Measurements from ENCODE around the gene G6PD.
"Not testable (repeated sequence)": the region's sequence is repeated elsewhere in the genome, so short reads cannot be mapped to it uniquely, and the experiment has no call there.

G6PD gene

DNA sequence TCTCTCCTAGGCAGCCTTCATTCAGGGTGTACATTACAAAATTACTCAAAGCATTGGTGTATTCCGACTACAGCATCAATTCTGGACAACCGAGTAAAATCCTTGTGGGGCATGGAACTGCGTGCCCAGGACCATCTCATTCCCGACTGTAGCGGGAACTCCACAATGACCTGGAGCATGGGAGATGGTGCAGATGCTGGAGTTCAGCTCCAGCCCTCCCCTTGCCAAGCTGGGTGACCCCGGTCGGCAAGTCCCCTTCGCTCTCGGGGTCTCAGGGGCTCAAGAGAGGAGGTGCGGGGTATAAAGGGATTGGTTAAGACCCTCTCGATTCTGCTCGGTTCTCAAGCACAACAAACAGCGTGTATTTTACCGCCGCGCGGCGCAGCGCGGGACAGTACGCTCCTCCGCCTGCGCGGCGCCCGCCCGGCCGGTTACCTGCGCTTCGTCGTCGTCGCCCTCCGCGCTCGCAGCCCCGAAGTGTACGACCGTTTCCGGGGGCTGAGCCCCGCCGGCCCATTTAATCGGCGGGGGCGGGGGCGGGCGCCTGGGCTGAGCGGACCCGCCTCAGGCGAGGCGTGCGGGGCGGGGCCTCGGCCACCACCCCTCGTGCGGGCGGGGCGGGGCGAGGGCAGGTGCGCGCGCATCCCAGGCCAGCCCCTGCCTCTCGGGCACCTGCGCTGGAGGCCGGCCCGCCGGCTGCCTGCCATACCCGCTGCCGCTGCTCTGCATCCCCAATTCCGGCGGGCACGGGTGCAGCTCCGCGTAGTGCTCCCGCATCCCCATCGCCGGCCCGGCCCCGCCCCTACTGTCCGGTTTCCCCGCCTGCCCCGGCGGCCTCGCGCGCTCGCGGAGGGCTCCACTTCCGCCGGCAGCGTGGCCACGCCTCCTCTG is at the start of gene G6PD:
G6PD (minus strand) TSS at position 493 of the 891 bp plus-strand sequence. CDS start 691 bp downstream, outside the sequence.
- DNase-seq, result no peak

DNA sequence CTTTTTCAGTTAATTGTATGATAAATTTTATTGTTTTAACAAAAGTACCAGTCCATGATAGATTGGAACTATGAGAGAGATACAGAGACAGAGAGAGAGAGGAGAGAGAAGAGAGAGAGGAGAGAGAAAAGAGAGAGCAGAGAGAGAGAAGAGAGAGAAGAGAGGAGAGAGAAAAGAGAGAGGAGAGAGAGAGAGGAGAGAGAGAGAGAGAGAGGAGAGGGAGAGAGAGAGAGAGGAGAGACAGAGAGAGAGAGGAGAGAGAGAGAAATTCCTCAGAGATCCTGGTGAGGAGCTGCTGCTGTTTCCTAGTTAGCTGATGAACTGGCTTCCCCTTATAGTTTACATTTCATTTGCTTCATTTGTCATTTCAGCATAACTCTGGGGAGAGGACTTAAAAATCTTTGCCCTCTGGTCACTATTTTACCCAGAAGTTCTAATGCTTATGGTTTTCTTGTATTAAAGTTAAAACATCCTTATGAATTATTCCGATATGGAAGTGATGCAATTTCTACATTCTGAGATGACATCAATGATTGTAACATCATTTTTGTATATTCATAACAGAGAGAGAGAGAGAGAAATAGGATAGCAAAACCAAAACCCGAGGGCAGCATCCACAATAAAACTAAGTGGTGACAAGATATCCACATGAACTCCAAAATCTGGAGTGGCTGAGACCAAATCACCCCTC is 49.1 kb upstream of the G6PD start:
- DNase-seq, result no peak

DNA sequence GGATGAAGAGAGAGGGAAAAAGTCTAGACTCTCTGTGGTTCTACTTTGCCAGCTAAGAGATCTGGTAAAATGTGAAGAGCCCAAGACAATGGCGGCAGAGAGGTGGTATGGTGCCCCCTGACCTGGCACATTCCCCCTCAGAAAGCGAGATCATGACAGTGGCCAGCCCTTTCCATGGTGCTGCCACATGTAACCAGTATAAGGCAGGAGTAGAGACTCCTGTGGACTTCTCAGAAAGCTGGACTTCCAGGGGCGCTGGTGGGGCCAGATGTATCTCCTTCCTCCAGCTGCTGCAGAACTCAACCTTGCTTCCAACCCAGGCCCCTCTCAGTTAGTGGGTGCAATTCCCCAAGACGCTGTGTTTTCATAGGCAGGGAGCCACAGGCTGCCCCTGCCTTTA is 47.8 kb upstream of the G6PD start:
- no peak for DNase-seq

DNA sequence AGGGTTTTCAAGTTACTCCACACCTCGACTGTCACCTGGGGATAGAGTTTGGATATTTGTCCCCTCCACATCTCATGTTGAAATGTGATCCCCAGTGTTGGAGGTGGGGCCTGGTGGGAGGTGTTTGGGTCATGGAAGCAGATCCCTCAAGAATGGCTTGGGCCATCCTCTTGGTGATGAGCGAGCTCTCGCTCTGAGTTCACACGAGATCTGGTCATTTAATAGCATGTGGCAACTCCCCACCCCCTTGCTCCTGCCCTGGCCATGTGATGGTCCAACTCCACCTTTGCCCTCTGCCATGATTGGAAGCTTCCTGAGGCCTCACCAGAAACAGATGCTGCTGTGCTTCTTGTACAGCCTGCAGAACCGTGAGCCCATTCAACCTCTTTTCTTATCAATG is 46.6 kb upstream of the G6PD start:
- DNase-seq, result no peak

DNA sequence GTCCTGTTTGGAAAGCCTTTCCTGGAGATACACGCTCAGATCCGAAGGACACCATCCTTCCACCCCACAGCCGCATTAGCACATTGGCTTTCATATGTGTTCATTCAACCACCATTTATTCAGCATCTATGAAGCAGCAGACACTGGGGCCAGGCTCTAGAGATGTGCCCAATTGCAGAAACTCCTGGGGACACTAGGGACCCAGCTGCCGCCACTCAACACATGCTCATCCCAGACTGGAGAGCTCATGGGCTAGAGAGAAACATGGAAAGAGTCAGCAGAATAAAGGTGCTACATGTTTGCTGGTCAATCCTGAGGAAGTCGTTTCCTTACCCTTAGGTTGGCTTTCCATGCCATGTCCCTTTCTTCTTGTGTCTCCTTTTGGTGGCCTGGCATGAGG is 45.9 kb upstream of the G6PD start:
- no peak for DNase-seq

DNA sequence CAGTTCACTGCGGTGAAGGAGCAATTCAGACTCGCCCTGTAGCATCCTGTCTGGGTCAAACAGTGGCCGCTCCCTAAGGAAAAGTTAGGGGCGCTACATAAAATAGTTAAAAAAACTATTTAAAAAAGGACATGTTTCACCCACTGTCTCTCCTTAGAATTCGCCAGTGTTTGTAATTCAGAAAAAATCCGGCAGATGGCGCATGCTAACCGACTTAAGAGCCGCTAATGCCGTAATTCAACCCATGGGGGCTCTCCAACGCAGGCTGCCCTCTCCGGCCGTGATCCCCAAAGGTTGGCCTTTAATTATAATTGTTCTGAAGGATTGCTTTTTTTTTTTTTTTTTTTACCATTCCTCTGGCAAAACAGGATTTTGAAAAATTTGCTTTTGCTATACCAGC is 43.8 kb upstream of the G6PD start:
- DNase-seq, result not testable (repeated sequence)

DNA sequence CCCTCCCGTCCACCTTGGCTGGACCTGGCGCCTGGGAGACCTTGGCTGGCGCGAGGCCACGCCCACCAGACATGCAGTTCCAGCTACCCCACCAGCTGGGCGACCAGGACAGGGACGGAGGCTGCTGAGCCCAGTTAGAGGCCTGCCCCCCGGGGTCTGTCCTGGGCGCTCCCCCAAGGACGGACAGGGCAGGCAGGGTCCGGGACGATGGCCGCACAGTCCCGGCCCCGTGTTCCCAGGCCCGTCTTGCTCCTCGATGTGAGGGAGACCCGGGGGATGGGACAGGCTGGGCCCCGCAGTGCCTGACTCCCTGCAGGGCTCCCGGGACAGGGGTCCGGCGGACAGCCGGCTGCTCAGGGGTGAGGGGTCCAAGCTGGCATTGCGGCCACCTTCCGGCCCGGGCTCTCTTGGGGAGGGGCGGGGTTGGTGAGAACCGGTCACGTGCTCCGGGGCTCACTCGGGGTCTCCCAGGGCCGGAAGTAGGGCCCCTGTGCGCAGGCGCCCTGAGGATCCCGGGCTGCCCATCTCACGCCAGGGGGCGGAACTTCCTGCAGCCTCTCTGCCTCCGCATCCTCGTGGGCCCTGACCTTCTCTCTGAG is 38.0 kb upstream of the G6PD start, which contains the start of gene CTAG1A:
CTAG1A (plus strand) TSS at position 549 of the 599 bp plus-strand sequence. CDS start 74 bp downstream, outside the sequence.
- DNase-seq, result not testable (repeated sequence)

DNA sequence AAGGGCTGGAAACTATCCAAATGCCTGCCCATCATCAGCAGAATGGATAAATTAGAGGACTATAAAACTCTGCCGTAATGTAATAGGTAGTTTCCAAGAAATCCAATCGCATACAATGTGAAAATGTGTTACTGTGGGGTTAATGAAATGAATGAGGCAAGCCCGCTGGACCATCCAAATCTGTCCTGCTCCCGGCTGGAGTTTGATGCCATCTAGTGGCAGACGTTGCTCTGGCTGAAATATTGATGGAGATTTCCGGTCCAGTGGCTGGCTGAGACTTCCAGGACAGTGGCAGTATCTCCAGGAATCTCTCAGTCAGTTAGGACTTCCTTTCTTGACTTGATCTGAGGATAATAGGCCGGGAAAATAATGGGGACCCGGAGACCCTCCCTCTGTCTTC is 36.3 kb upstream of the G6PD start:
- not testable (repeated sequence) for DNase-seq

DNA sequence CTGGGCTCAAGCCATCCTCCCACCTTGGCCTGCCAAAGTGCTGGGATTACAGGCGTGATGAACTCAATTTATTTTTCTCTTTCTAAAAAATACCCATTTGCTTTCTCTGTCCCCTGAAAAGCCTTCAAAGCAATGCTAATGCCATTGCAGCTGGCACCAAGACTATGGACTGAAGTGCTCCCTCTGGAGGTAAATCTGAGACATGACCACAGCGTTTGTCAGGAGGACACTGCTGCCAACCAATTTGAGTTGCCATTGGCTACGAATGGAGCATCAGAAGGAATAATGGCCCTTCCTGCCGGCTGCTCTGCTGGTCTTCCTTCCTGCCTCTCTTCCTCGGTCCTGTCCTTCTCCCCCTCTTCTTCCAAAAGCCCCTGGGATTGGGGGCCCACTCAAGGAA is 28.4 kb upstream of the G6PD start:
- DNase-seq, result not testable (repeated sequence)

DNA sequence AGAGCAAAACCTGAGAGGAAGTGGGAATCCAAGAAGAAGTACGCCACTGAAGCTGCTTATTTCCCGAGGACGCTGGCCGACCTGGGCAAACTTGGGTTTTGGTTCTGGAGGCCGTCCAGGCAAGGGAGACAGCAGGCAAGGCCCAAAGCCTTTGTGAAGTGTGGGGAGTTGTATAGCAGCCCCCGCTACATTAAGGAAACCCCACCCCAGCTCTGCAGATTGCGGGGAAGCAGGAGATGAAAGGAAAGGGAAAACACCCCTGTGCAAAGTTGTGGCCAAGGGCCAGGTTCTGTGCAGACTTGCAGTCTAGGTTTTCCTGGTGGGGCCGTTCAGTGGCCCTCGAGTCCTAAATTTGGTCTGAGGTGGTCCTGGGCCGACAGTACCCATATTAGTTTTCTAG is 26.4 kb upstream of the G6PD start:
- not testable (repeated sequence) for DNase-seq

DNA sequence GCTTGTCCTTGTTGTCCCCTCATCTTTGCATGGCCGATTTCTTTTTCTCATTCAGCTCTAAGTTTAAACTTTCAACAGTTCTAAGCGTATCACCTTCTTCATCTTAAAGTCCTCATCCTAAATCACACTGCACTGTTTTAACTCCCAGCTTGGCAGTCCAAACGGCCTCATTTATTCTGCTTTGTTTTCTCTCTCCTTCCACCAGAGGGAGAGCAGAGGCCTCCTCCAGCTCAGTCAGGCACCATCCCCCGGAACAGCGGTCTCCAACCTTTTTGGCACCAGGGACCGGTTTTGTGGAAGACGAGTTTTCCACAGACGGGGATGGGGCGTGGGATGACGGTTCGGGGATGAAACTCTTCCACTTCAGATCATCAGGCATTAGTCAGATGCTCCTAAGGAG is 23.7 kb upstream of the G6PD start:
- not testable (repeated sequence) for DNase-seq

DNA sequence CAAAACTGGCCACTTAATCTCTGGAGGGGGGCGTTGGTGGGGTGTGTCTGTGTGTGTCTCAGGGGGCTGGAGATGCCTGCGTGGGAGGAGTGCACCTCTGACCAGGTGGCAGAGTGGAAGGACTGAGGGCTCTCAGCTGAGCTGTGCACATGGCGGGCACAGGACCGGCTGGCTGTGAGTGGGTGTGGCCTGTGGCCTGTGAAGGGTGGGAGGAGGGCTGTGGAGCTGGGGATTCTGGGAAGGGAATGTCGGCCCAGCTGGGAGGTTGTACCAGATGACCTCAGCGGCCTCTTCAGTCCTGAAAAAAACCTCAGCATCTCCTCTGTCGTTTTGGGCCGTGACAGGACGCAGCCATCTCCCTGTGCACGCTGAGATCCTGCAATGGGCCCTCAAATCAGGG is 15.6 kb upstream of the G6PD start:
- not testable (repeated sequence) for DNase-seq

DNA sequence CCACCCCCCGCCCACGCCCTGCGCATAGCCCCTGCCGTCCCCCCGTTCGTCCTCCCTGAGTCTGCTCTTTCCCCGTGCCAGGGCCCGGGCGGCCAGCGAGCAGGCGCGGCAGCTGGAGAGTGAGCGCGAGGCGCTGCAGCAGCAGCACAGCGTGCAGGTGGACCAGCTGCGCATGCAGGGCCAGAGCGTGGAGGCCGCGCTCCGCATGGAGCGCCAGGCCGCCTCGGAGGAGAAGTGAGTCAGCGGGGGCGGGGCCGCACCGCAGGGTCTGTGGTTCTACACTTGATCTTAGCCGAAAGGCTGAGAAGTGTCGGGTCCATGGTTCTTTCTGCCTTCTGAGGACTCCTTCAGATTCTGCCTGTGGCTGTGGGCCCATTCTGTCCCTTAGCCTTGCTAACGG is 13.7 kb upstream of the G6PD start:
- DNase-seq, result not testable (repeated sequence)

DNA sequence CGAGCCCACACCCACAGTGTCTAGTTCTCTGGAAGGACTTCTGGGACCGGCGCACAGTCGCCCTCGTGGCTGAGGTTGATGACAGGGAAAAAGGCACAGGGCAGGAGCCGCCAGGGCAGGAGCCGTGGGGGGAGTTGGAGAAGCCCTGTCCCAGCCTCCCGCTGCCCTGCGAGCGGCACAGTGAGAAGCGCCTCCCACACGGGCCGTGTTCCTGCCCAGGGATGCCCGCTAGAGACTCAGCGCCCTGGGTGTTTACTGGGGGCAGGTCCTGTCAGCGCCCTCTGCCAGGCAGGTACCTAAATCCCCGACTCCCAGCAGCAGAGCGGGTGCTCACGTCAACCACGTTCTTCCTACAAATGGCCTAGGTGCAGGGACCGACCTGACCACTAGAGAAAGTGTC is 12.2 kb upstream of the G6PD start:
- DNase-seq, result not testable (repeated sequence)

DNA sequence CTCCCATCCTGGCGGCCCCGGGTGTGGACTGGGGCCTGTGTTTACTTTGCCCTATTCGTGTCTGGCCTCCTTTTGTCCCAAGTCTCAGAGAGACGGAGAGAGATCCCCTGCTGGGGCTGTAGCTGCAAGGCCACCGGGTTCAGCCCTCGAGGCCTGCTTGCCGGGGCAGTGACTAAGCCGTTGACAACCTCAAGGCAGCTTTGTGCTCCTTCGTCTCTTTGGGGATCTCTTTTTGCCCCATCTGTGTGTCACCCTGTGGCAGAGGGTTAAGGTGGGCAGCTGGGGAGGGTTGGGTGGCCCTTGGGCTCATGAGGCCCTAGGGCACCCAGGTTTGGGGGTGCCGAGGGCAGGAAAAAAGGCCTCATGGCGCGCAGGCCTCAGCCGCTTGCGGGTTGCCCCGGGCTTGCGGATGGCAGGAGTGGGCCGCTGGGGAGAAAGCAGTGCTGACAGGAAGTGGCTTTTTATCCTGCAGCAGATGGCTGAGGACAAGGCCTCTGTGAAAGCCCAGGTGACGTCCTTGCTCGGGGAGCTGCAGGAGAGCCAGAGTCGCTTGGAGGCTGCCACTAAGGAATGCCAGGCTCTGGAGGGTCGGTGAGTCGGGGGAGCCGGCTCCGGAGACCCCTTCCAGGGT is 11.5 kb upstream of the G6PD start:
- DNase-seq, result not testable (repeated sequence)

DNA sequence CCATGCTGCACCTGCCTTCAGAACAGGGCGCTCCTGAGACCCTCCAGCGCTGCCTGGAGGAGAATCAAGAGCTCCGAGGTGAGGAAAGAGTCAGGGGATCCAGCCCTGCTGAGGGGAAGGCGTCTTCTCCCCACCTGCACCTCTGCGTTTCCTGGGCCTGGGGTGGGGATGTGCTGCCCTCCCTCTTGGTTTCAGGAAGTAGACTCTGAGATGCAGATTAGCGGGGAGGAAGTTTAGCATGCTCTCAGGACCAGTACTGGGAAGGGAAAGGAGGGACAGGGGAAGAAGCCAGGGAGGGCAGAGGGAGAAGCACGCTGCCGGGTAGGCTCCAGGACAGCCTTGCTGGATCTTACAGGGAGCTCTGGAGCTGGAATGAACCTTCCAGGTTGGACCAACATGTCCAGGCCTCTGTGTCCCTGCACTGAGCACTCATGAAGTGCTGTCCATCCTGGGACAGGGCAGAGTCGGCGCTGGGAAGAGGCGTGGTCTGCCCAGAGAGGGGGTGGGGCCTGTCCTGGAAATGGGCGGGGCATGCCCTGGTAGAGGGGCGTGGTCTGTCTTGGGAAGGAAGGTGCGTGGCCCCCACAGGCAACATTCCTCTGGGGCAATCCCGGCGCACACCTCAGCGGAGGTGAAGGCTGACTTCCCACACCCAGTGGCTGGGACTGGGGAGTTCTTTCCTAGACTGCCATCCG is 5.6 kb upstream of the G6PD start:
- DNase-seq, result not testable (repeated sequence)

DNA sequence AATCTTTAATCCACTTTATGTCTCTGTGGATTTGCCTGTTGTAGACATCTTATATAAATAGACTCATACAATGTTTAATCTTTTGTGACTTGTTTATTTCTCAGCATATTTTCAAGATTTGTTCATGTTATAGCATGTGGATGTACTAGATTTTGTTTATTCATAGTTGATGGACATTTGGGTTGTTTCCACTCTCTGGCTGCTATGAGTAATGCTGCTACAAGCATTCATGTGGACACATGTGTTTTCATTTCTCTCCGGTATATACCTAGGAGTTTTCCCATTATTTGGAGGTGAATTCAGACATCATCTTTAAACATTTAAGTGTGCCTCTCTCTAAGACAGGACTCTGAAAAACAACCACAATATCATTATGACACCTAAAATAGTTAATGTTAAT is 3.1 kb upstream of the G6PD start:
- DNase-seq, result no peak

DNA sequence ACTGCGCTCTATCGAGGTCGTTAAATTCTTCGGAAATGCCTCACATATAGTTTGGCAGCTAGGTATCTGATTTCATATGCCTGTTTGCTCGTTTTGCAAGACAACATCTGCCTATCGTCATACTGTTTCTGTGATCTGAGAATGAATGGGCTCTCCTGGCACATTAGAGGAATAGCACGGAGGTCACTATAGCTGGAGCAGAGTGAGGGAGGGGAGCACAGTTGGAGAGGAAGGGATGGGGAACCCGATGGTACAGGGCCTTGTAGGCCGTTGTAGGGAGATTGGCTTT is 1.3 kb upstream of the G6PD start:
- peak in 1 of 2 donors; percentile 5 for DNase-seq

DNA sequence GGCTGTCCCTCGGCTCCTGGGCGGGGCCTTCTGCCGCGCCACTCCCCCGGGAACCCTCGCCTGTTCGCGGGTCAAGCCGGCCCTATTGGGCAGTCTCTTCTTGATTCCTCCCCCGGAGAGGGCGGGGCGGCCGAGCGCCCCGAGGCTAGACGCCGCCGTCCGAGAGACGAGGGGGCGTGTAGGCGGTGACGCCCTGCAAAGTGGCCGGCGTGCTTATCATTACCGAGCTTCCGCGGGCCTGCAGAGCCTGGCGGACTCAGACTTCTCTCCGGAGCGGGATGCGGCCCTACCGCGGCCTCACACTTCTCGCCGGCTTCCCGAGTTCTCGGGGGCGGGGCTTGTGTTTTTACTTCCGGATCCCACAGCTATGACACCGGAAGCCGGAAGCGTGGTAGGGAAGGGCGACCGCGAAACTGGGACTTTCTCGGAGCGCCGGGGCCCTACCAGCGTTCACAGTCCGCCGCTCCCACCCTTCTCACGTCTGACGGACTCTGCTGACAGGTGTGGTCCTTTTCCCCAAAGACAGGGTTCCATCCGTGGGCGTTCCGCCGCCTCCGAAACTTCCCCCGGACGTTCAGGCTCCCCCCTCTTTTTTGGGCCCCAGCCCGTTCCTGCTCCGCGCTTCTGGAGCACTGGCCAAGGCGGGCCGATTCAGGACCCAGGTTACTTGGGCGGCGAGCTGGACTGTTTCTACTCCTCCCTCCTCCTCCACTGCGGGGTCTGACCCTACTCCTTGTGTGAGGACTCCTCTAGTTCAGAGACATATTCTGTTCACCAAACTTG is 790 bp upstream of the G6PD start, which contains the start of gene IKBKG:
IKBKG (plus strand) TSS at position 376 of the 783 bp plus-strand sequence. CDS start 4,383 bp downstream, outside the sequence.
- DNase-seq, result peak; percentile 77 to 93

DNA sequence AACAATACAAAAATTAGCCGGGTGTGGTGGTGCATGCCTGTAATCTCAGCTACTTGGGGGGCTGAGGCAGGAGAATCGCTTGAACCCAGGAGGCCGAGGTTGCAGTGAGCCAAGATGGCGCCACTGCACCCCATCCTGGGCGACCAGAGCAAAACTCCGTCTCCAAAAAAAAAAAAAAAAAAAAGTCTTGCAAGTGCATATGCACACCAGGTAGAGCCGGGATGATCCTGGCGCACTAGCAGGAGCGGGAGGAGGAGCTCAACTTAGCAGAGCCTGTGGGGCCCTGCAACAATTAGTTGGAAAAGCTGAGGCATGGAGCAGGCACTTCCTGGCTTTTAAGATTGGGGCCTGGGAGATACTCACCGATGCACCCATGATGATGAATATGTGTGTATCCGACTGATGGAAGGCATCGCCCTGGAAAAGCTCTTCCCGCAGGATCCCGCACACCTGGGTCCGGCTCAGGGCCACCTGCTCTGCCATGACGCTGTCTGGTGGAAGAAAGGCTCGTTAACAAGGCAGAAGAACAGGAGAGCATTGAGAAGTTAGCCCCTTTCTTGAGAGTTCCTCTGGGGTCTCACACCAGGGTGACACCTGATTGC is 872 bp downstream of the G6PD start:
- DNase-seq, result no peak
